SK-N-SH (cell line): ENCODE data around the gene RPA1. TPM values are rescaled to one million over a fixed set of nuclear protein-coding genes. Genes with fewer than 3 reads are reported as not detected.

Experiments
- ELF1 ChIP-seq: IDR thresholded peaks from 2 replicates; pipeline ENCODE4 v1.4.0; 2012
- EP300 ChIP-seq, 2 experiments: IDR thresholded peaks; 2 replicates each; pipeline versions ENCODE4 v1.4.0 to v1.6.1; 2012; ENCODE audit warnings: borderline replicate concordance in 1 of 2, low read depth in 1 of 2, low read length in 1 of 2
- EZH2phosphoT487 ChIP-seq: fragments of 200-600 bp; sonication (generic); IDR thresholded peaks from 2 replicates; pipeline ENCODE4 v1.6.1; 2017; ENCODE audit warnings: low read depth, mixed run types, mild to moderate bottlenecking, antibody characterized with exemption, moderate library complexity, borderline replicate concordance
- FOSL2 ChIP-seq: IDR thresholded peaks from 2 replicates; pipeline ENCODE4 v1.4.0; 2012; ENCODE audit warnings: low read depth, mild to moderate bottlenecking, moderate library complexity, borderline replicate concordance
- GABPA ChIP-seq: IDR thresholded peaks from 2 replicates; pipeline ENCODE4 v1.4.0; 2012; ENCODE audit warnings: low read depth, mild to moderate bottlenecking
- JUND ChIP-seq: IDR thresholded peaks from 2 replicates; pipeline ENCODE4 v1.4.0; 2012
- MAX ChIP-seq: IDR thresholded peaks from 2 replicates; pipeline ENCODE4 v1.4.0; 2012; ENCODE audit warnings: low read depth
- NRF1 ChIP-seq: IDR thresholded peaks from 2 replicates; pipeline ENCODE4 v1.6.1; 2012; ENCODE audit warnings: low read depth, mild to moderate bottlenecking, low read length
- POLR2AphosphoS5 ChIP-seq: IDR thresholded peaks from 2 replicates; pipeline ENCODE4 v1.6.1; 2012; ENCODE audit warnings: low read depth, low read length
- RCOR1 ChIP-seq: fragments of 150-350 bp; IDR thresholded peaks from 2 replicates; pipeline ENCODE4 v1.6.1; 2017; ENCODE audit warnings: antibody characterized with exemption, low read length
- REST ChIP-seq: IDR thresholded peaks from 2 replicates; pipeline ENCODE4 v1.6.1; 2012; ENCODE audit warnings: mild to moderate bottlenecking, low read depth, low read length, moderate library complexity
- SMC3 ChIP-seq: IDR thresholded peaks from 2 replicates; pipeline ENCODE4 v1.6.1; 2012; ENCODE audit warnings: low read depth, low read length, improper control_type of control experiment
- TCF12 ChIP-seq: IDR thresholded peaks from 2 replicates; pipeline ENCODE4 v1.4.0; 2012
- TEAD4 ChIP-seq: IDR thresholded peaks from 2 replicates; pipeline ENCODE4 v1.4.0; 2012; ENCODE audit warnings: mild to moderate bottlenecking, borderline replicate concordance; ENCODE audit not compliant: insufficient read depth
- USF2 ChIP-seq: fragments of 150-350 bp; IDR thresholded peaks from 2 replicates; pipeline ENCODE4 v1.6.1; 2017; ENCODE audit warnings: antibody characterized with exemption, low read length, low read depth, borderline replicate concordance
- YY1 ChIP-seq: IDR thresholded peaks from 2 replicates; pipeline ENCODE4 v1.4.0; 2012; ENCODE audit warnings: low read depth, mild to moderate bottlenecking
- ZBTB33 ChIP-seq: IDR thresholded peaks from 2 replicates; pipeline ENCODE4 v1.4.0; 2012; ENCODE audit warnings: low read depth, borderline replicate concordance
- polyA plus RNA-seq, 3 experiments: library from polyadenylated mRNA; depleted of rRNA; stranded (reverse); fragments of >200 nt; gene quantifications; 2 replicates each; pipeline ENCODE4 v1.2.3, GENCODE V29; 2012

RPA1 gene
- polyA plus RNA-seq, 1 of the 3 experiments (the other 2 are of a cell fraction), result 47.2 TPM

GRCh38 chr17:1787301-1787902 lies 42.4 kb upstream of the RPA1 start (continued):
- no peak for TF ChIP-seq ZBTB33
- peak; percentile 100 for TF ChIP-seq FOSL2
- TF ChIP-seq USF2, result no peak
- 0 out of 2 replicates have a peak, but pooled peaks have one; percentile 12 for TF ChIP-seq REST
- no peak for TF ChIP-seq ELF1
- TF ChIP-seq TCF12, result peak; percentile 86
- peak; percentile 68 for TF ChIP-seq POLR2AphosphoS5
- no peak for TF ChIP-seq SMC3
- peak; percentile 99 for TF ChIP-seq JUND
- no peak for TF ChIP-seq GABPA
- TF ChIP-seq RCOR1, result no peak
- TF ChIP-seq MAX, result peak; percentile 87
- no peak for TF ChIP-seq NRF1
- TF ChIP-seq EZH2phosphoT487, result no peak
- no peak for TF ChIP-seq TEAD4
- TF ChIP-seq EP300 (IDR thresholded peaks at IDR 0.05; ENCODE audit: borderline replicate concordance in 1 of 2, low read depth in 1 of 2, low read length in 1 of 2), result peak in 1 of 2 experiments; percentile 44; a peak in 1 of 4 replicates
- TF ChIP-seq YY1, result no peak
